Thymus (tissue), 11 donors: Measurements from ENCODE around the gene PEAK1. TPM values are rescaled to one million over a fixed set of nuclear protein-coding genes. Genes with fewer than 3 reads are reported as not detected.
A peak's percentile ranks its signal among the peaks of the same experiment; 100 is the strongest.

ENCODE experiments used
- DNase-seq, 9 donors: peaks; one replicate each; pipeline ENCODE4 v3.0.0-alpha.2; 2013; ENCODE audit warnings: low spot score in 9 of 9, low read depth in 6 of 9, missing footprints in 1 of 9
- H3K27ac ChIP-seq, 2 donors: one replicate each; pipeline ENCODE4 v1.5.1; 2013; ENCODE audit warnings: control low read depth in 1 of 2, low read depth in 1 of 2, low read length in 1 of 2, mild to moderate bottlenecking in 1 of 2, moderate library complexity in 1 of 2
- H3K27me3 ChIP-seq, 2 donors: one replicate each; pipeline ENCODE4 v1.5.1; 2013; ENCODE audit warnings: low read length in 1 of 2; ENCODE audit not compliant: control insufficient read depth in 2 of 2, insufficient read depth in 1 of 2
- H3K36me3 ChIP-seq, 2 donors: one replicate each; pipeline ENCODE4 v1.5.1; 2013; ENCODE audit warnings: low read length in 1 of 2, mild to moderate bottlenecking in 1 of 2, moderate library complexity in 1 of 2; ENCODE audit not compliant: control insufficient read depth in 2 of 2, insufficient read depth in 2 of 2
- H3K4me1 ChIP-seq, 2 donors: one replicate each; pipeline ENCODE4 v1.5.1; 2013; ENCODE audit warnings: low read length in 2 of 2; ENCODE audit not compliant: control insufficient read depth in 2 of 2, insufficient read depth in 2 of 2
- H3K4me3 ChIP-seq, 2 donors: one replicate each; pipeline ENCODE4 v1.5.1; 2013; ENCODE audit warnings: low read length in 2 of 2, control low read depth in 1 of 2, mild to moderate bottlenecking in 1 of 2
- H3K9me3 ChIP-seq, 2 donors: one replicate each; pipeline ENCODE4 v1.5.1; 2013; ENCODE audit warnings: low read length in 1 of 2, mild to moderate bottlenecking in 1 of 2; ENCODE audit not compliant: control insufficient read depth in 2 of 2, insufficient read depth in 1 of 2
- WGBS: extraction: QIAGEN DNeasy Blood & Tissue Kit; methylation state at CpG from one replicate; pipeline ENCODE4 v1.1.7; 2013; 5-methylcytosine and 5-hydroxymethylcytosine counted together
- polyA plus RNA-seq: library from polyadenylated mRNA; stranded (reverse); fragments of 200-250 nt; gene quantifications from one replicate; pipeline ENCODE4 v1.2.3, GENCODE V29; 2013
- total RNA-seq: library from RNA; stranded (reverse); fragments of 120-200 nt; gene quantifications from one replicate; pipeline ENCODE4 v1.2.4, GENCODE V29; 2013
- donor health status: healthy.

The PEAK1 gene
- total and polyA plus RNA-seq, 2 donors: 4.7 to 7.8 TPM

DNA sequence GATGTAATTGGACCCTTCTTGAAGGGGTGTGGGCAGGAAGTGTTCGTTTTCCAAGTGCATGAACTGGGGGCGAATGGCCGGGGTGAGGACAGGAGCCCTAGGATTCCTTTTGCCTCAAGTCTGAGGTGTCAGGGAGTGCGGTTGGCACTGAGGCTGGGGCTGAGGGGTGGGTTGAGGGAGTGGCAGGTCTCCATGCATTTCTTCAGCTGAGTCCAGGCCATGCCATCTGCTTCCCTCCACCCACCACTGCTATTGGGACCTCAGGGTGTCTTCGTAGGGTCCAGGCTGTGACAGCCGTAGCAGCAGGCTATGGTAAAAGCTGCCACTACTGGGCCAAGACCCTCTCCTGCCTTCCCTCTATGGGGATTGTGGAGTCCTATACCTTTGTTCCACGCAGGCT lies 323.4 kb downstream of the PEAK1 start:
- Histone ChIP-seq H3K27me3 (no peaks in the 10 kb centered on the region), H3K9me3 (peaks cover 0 to 2% of the 10 kb centered on the region in 2 donors), H3K4me3 (no peak overlapping the region), H3K4me1 (no peaks in the 10 kb centered on the region), H3K27ac (no peak overlapping the region), H3K36me3 (no peaks in the 10 kb centered on the region)
- 96% methylated on average over 7 of the region's 7 CpGs for WGBS
- DNase-seq: no peak

DNA sequence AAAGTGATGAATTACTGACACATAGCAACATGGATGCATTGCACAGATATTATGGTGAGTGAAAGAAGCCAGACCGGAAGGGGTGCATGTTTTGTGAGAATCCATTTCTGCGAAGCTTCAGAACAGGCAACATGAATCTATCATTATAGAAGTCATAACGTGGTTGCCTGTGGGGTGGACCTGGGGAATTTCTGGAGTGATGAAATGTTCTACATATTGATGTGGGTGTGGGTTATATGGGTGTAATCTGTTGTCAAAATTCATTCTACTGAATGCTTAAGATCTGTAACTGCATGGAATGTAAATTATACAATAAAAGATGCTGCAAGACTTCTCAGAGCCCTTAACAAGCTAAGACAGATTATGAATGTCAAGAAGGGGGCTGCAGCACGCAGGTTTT lies 323.8 kb downstream of the PEAK1 start:
- Histone ChIP-seq H3K4me3 (no peak overlapping the region), H3K9me3 (peaks cover 0 to 2% of the 10 kb centered on the region in 2 donors), H3K27me3 (no peaks in the 10 kb centered on the region), H3K27ac (no peak overlapping the region), H3K4me1 (no peaks in the 10 kb centered on the region), H3K36me3 (no peaks in the 10 kb centered on the region)
- DNase-seq: no peak
- 93% methylated on average over 4 of the region's 4 CpGs for WGBS

DNA sequence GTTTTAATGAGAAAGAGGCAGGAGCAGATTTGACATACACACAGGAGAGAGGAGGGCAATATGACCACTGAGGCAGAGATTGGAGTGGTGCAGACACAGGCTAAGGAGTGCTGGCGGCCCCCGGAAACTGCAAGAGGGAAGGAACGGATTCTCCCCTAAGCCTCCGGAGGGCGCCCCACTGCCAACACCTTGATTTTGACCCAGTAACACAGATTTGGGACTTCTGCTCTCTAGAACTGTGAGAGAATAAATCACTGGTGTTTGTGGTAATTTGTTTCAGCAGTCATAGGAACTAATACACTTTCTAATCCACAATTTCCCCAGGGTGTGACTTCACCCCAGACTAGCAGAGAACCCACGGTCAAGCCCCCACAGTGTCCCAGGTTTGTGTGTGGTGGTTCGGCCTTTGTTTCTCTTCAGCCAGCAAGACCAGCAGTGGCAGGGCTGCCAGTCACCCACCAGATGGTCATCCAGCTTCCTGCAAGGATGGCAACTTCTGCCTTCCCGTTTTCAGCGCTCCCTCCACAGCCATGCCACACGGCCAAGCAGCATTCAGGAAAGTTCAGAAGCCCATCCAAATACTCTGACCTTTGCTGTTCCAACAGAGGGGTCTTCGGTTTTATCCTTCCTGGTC lies 325.4 kb downstream of the PEAK1 start:
- no peak for DNase-seq
- WGBS: 97% methylated on average over 11 of the region's 11 CpGs

DNA sequence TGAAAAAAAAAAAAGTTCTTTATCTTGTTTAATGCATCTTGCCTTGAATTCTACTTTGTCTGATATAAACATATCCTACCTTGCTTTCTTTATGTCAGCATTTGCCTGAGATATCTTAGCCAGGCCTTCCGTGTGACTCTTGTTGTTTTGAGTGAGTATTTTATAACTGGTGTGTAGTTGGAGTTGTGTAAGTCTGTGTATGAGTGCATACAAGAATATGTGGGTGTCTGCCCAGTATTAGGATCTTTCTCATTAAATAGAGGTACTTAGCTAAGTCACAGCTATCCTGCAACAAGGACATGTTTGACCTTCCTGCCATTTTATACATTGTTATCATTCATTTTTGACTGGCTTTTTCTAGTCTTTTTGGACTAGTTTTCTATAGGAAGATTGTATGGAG lies 326.5 kb downstream of the PEAK1 start:
- no peak overlapping the region for H3K4me3 ChIP-seq
- no peak overlapping the region for H3K27ac ChIP-seq
- 98% methylated on average over 1 of the region's 1 CpG for WGBS
- H3K9me3 ChIP-seq: peaks cover 0 to 2% of the 10 kb centered on the region in 2 donors
- H3K4me1 ChIP-seq: no peaks in the 10 kb centered on the region
- no peaks in the 10 kb centered on the region for H3K27me3 ChIP-seq
- DNase-seq: no peak
- H3K36me3 ChIP-seq: no peaks in the 10 kb centered on the region

More for the DNA sequence above, 325.4 kb downstream of the PEAK1 start:
- Histone ChIP-seq H3K36me3 (no peaks in the 10 kb centered on the region), H3K4me1 (no peaks in the 10 kb centered on the region), H3K27me3 (no peaks in the 10 kb centered on the region), H3K4me3 (no peak overlapping the region), H3K27ac (no peak overlapping the region), H3K9me3 (peaks cover 0 to 2% of the 10 kb centered on the region in 2 donors)

DNA sequence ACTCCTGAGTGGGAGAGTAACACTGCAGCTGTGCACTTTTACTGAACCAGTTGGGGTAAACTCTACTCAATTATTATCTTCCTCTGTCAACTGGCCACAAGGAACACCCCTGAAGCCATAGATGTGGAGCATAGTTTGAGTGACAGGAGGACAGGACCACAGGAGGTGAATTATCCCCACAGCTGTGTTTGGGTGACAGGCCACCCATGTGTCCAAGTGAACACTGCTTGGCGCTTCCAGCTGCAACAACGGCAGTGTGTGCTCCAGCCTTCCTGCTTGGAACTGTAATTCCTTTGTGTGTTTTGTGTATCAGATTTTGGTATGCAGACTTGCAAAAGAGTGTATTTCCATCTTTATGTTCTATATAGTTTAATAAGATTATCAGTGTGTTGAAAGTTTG lies 328.8 kb downstream of the PEAK1 start:
- whole genome bisulfite sequencing: 98% methylated on average over 2 of the region's 2 CpGs

DNA sequence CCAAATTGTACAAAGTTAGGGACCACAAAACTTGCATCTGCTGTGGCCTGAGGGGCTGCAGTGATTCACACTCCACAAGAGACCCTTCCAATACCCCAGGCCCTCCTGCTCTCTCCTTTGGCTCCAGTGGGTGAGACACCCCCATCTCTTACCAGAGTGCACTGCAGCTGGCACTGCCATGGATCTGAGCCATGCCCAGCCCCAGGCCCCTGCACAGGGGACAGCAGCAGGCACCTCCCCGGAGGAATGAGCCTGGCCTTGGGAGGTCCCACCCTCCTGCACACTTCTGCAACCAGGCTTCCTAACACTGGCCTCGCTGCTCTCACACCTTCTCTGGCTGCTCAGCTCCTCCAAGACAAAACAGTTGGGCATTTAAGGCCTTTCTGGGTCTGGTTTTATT lies 332.7 kb downstream of the PEAK1 start:
- Histone ChIP-seq H3K27me3 (no peaks in the 10 kb centered on the region), H3K27ac (no peak overlapping the region), H3K36me3 (no peaks in the 10 kb centered on the region), H3K4me1 (peaks cover 5 to 11% of the 10 kb centered on the region in 2 donors), H3K4me3 (no peak overlapping the region), H3K9me3 (peaks cover 0 to 3% of the 10 kb centered on the region in 2 donors)
- WGBS: 95% methylated on average over 2 of the region's 2 CpGs
- no peak for DNase-seq

More for the DNA sequence above, 328.8 kb downstream of the PEAK1 start:
- H3K27ac ChIP-seq: no peak overlapping the region
- no peaks in the 10 kb centered on the region for H3K36me3 ChIP-seq
- no peak for DNase-seq
- H3K4me3 ChIP-seq: no peak overlapping the region
- H3K4me1 ChIP-seq: no peaks in the 10 kb centered on the region
- H3K9me3 ChIP-seq: no peaks in the 10 kb centered on the region
- no peaks in the 10 kb centered on the region for H3K27me3 ChIP-seq

DNA sequence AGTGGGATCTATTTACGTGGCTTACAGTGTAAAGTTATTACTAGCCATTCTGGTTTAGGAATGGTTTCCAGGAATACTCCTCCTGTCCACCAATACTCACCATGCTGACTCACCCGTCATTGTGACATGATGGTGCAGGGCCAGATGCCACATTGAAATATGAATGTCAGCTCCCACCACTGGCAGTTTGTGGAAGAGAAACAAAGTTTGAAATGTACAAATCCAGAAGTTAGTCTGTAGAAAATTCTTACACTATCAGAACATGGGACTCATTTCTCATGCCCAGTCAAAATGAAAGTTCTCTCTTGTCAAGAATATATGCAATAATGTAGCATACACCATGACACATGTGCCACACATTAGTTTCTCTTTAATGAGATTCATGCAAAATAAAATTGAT lies 334.6 kb downstream of the PEAK1 start:
- no peaks in the 10 kb centered on the region for H3K36me3 ChIP-seq
- WGBS: 75% methylated on average over 2 of the region's 2 CpGs
- H3K4me3 ChIP-seq: no peak overlapping the region
- H3K4me1 ChIP-seq: peaks cover 5 to 11% of the 10 kb centered on the region in 2 donors
- H3K27ac ChIP-seq: no peak overlapping the region
- DNase-seq: no peak
- H3K27me3 ChIP-seq: no peaks in the 10 kb centered on the region
- peaks cover 0 to 3% of the 10 kb centered on the region in 2 donors for H3K9me3 ChIP-seq

DNA sequence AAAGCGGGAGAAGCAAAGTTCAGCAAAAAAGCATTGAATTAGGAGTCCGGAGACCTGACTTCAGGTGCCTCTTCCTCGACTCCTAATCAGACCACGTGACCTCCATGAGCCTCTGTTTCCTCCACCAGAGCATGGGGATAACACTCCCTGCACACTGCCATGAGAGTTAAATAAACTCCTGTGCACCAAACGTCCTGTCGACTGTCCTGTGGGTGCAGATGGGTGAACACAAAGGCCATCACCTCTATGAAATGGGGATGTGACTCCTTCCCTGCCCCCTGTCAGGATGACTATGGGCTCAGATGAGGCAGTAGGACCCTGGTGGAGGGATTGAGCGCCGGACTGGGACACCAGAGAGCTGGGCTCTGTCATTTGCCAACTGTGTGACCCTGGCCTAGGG lies 335.5 kb downstream of the PEAK1 start:
- peaks cover 0 to 3% of the 10 kb centered on the region in 2 donors for H3K9me3 ChIP-seq
- no peak overlapping the region for H3K4me3 ChIP-seq
- H3K36me3 ChIP-seq: no peaks in the 10 kb centered on the region
- no peak overlapping the region for H3K27ac ChIP-seq
- DNase-seq: no peak
- 97% methylated on average over 8 of the region's 8 CpGs for WGBS
- H3K27me3 ChIP-seq: no peaks in the 10 kb centered on the region
- peaks cover 5 to 11% of the 10 kb centered on the region in 2 donors for H3K4me1 ChIP-seq

- no peaks in the 10 kb centered on the region for H3K36me3 ChIP-seq
- peaks cover 5 to 11% of the 10 kb centered on the region in 2 donors for H3K4me1 ChIP-seq
- peaks cover 0 to 3% of the 10 kb centered on the region in 2 donors for H3K9me3 ChIP-seq
- peak in 4 of 9 donors; percentile 58 to 81 (median 70) for DNase-seq
- 16% methylated on average over 21 of the region's 21 CpGs for WGBS
- H3K27me3 ChIP-seq: no peaks in the 10 kb centered on the region
- peak overlapping the region; percentile 7 to 8 for H3K4me3 ChIP-seq
- H3K27ac ChIP-seq: no peak overlapping the region
These were observed 336.3 kb downstream of the PEAK1 start for GRCh38 chr15:77083381-77084160.
